Stimulated activated memory B cell treated with anti-CD40 and anti-IgM and Interleukin-4, amounts not matched to agents 10 μg/mL and 1 μg/mL and 100 μg/mL, for 72 hours (primary cell): ENCODE results near the gene MED13.
"Not testable (repeated sequence)": the region's sequence is repeated elsewhere in the genome, so short reads cannot be mapped to it uniquely, and the experiment has no call there.

Experiments used
- ATAC-seq: fragments of 150-1000 bp; cut with Tn5 transposase; 2 replicates; pipeline ENCODE4 v1.10.0; 2021
- H3K27ac Mint-ChIP-seq: one replicate; pipeline ENCODE4 v1.8.0; 2022; ENCODE audit warnings: mild to moderate bottlenecking, mixed read lengths
- H3K27me3 Mint-ChIP-seq: one replicate; pipeline ENCODE4 v1.8.0; 2022; ENCODE audit warnings: mixed read lengths
- H3K36me3 Mint-ChIP-seq: one replicate; pipeline ENCODE4 v1.8.0; 2022; ENCODE audit warnings: mixed read lengths
- H3K4me1 Mint-ChIP-seq: one replicate; pipeline ENCODE4 v1.8.0; 2022; ENCODE audit warnings: mixed read lengths
- H3K4me3 Mint-ChIP-seq: one replicate; pipeline ENCODE4 v1.8.0; 2022; ENCODE audit warnings: mild to moderate bottlenecking, moderate library complexity, mixed read lengths
- H3K9me3 Mint-ChIP-seq: one replicate; pipeline ENCODE4 v1.8.0; 2022; ENCODE audit warnings: mixed read lengths

MED13 gene

GRCh38 chr17:61967729-61968128, 97.3 kb downstream of the MED13 start:
- peaks cover 13% of the 10 kb centered on the region for H3K36me3 Mint-ChIP-seq
- H3K27ac Mint-ChIP-seq: no peak overlapping the region
- H3K4me1 Mint-ChIP-seq: no peaks in the 10 kb centered on the region
- ATAC-seq: no peak
- no peak overlapping the region for H3K4me3 Mint-ChIP-seq
- H3K27me3 Mint-ChIP-seq: no peaks in the 10 kb centered on the region
- H3K9me3 Mint-ChIP-seq: no peaks in the 10 kb centered on the region

DNA sequence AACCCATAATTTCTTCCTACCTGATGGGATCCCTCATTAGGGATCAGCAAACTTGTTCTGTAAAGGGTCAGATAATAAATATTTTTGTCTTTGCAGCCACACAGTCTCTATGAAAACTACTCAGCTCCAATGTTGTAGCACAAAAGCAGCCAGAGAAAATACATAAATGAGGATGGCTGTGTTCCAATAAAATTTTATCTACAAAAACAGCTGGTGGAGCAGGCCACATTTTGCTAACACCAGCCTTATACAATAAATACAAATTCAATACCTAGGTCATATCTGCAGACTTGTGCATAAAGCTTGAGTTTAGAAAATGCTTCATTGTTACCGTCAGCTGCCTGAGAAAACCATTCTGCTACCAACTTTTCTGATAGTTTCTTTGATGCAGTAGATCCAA, 98.9 kb downstream of the MED13 start:
- no peaks in the 10 kb centered on the region for H3K4me1 Mint-ChIP-seq
- H3K4me3 Mint-ChIP-seq: no peak overlapping the region
- H3K27me3 Mint-ChIP-seq: no peaks in the 10 kb centered on the region
- no peak overlapping the region for H3K27ac Mint-ChIP-seq
- no peaks in the 10 kb centered on the region for H3K9me3 Mint-ChIP-seq
- peaks cover 17% of the 10 kb centered on the region for H3K36me3 Mint-ChIP-seq
- ATAC-seq: no peak

DNA sequence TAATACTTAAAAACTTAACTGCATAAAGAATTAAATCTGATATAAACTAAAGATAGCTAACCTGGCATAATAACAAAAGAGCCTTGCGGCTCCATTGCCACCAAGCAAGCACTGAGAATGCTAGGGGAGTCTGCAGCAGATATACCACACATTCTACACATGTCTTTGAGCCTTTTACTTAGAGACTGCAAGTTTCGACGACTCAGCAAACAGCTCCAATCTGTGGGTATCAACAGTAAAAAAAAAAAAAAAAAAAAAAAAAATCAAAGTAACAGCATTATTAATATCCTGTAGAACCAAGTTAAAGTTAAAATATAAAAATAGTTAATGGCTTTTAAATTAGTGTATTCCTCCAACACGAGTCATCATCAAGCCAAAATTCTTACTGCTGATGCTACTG, 109.5 kb downstream of the MED13 start:
- H3K36me3 Mint-ChIP-seq: peaks cover 29% of the 10 kb centered on the region
- no peak overlapping the region for H3K4me3 Mint-ChIP-seq
- H3K4me1 Mint-ChIP-seq: no peaks in the 10 kb centered on the region
- H3K27me3 Mint-ChIP-seq: no peaks in the 10 kb centered on the region
- no peaks in the 10 kb centered on the region for H3K9me3 Mint-ChIP-seq
- no peak overlapping the region for H3K27ac Mint-ChIP-seq
- ATAC-seq: no peak

DNA sequence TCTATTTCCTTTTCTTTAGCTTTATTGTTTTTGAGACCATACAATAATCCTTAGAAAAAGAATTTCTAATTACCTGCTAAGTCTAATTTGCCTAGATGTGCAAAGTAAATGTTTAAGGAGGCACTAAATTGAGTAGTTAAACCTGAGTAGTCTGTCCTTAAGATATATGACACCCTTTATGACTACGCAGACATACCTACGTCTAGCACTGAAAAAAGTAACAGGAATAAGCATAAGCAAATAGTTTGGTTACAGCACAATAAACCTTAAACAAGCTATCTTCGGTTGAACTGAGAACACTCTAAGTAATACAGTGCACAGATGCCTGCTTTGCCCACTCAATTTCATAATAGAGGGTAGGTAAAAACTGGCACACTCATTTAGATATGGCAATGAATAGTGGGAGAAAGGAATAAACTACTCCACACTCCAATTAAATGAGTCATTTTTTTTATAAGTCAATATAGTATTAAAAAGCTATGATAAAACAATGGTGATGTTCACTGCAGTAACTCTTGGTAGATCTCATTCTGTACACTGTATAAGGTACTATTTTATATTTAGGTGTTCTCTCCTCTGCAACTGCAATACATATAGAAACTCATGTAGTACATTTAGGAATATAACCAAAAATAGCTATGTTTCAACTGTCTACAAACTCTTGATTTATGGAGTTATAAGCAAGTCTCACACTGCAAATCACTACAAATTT, 117.6 kb downstream of the MED13 start:
- H3K36me3 Mint-ChIP-seq: peaks cover 21% of the 10 kb centered on the region
- ATAC-seq: no peak
- H3K4me1 Mint-ChIP-seq: no peaks in the 10 kb centered on the region
- no peak overlapping the region for H3K27ac Mint-ChIP-seq
- no peaks in the 10 kb centered on the region for H3K27me3 Mint-ChIP-seq
- H3K9me3 Mint-ChIP-seq: no peaks in the 10 kb centered on the region
- no peak overlapping the region for H3K4me3 Mint-ChIP-seq

DNA sequence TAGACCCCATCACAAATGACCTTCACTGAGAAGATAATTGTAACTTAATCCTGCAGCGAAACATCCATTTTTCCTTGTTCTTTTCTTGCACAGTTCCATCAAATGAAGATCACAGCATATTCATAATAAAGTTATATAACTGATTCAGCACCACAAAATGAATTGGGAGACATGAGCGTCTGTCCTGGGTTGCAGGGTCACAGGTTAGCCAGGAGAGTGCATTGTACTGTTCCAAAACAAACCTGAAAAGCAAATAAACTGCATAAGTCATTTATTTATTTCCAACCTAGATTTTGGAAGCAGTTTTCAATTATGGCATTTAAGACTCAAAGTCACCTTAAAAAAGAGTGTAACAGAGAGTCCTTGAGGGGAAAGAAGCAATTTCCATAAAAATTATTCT, 118.7 kb downstream of the MED13 start:
- no peak for ATAC-seq
- H3K9me3 Mint-ChIP-seq: no peaks in the 10 kb centered on the region
- H3K36me3 Mint-ChIP-seq: peaks cover 14% of the 10 kb centered on the region
- no peak overlapping the region for H3K27ac Mint-ChIP-seq
- H3K27me3 Mint-ChIP-seq: no peaks in the 10 kb centered on the region
- no peaks in the 10 kb centered on the region for H3K4me1 Mint-ChIP-seq
- no peak overlapping the region for H3K4me3 Mint-ChIP-seq

DNA sequence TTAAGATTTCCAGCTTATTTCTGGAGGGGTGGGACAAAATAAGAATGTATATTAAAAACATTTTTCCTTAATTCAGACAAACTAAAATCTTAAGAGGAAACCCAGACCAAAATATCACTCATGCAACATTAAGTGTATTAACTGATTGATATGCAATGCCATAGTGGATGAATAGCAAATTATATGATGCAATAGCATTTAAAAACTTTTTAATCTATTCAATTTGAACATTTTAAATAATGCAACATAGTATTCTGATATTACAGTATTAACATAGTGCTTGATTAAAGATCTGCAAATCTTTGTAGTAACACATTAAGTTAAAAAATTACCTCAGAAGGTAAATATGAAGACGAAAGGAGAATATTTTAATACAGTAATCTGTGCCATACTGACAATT, 122.0 kb downstream of the MED13 start:
- no peaks in the 10 kb centered on the region for H3K27me3 Mint-ChIP-seq
- no peak overlapping the region for H3K4me3 Mint-ChIP-seq
- H3K36me3 Mint-ChIP-seq: peaks cover 14% of the 10 kb centered on the region
- ATAC-seq: no peak
- no peaks in the 10 kb centered on the region for H3K9me3 Mint-ChIP-seq
- no peak overlapping the region for H3K27ac Mint-ChIP-seq
- H3K4me1 Mint-ChIP-seq: no peaks in the 10 kb centered on the region

DNA sequence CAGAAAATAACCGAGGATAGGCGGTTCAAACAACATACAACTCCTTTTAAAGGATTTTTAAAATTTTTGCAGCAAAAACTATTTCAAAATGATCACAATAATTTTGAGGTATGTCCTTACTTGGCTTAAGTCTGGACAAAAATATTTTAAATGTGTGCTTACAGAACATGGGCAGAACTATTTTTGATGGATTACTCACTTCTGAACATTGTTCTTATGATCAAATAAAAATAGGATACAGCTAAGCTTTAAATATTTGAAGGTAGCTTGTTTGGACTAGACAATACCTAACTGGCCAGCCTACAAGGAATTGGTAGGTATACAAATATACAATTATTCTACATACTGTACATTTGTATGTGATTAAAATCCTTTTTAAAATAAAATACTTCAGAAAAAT, 123.0 kb downstream of the MED13 start:
- no peak for ATAC-seq
- Mint-ChIP-seq H3K27me3 (no peaks in the 10 kb centered on the region), H3K4me1 (no peaks in the 10 kb centered on the region), H3K36me3 (peaks cover 14% of the 10 kb centered on the region), H3K4me3 (no peak overlapping the region), H3K9me3 (no peaks in the 10 kb centered on the region), H3K27ac (no peak overlapping the region)

GRCh38 chr17:61928101-61928436, 137.0 kb downstream of the MED13 start:
- Mint-ChIP-seq H3K36me3 (peaks cover 11% of the 10 kb centered on the region), H3K4me1 (peaks cover 21% of the 10 kb centered on the region), H3K27me3 (no peaks in the 10 kb centered on the region), H3K9me3 (no peaks in the 10 kb centered on the region), H3K4me3 (peak overlapping the region; percentile 93), H3K27ac (peak overlapping the region; percentile 96)
- no peak for ATAC-seq

DNA sequence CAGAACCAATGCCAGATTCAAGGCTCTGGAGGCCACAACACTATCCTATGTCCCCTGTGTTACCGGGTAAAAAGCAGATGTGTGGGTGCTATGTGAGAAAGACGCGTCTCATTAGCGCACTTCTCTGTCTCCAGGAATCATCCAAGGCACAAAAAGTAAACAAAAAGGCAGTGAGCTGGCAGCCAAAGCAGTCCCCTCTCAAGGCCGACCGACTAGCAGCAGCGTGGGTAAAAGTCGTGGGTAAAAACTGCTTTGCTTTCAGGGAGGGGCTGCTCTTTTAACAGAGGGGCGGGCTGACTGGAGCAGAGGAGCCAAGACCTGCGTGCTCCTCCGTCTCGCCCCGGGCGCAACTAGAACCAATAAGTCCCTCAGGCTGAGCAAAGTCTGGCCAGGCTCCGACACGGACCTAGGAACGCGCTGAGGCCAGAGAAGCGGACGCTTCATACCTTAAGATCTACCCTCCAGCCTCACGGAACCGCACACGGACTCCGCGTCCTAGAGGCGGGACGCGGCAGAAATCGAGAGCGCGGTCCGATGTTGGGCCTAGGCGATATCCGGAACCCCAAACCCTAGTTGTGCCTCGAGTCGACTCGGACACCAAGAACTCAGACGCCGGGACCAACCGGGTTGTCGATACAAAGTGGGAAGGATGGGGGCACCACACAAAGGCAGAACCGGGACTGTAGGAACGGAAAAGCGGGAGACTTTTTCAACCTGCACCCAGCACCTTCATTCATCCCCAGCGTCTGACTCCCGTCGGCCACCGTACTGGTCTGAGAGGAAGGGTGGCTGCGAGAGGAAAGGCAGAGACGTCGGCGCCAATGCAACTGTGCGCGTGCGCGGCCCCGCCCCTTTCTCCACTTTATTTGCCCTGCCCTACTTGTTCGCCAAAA, 137.6 kb downstream of the MED13 start, which contains the start of gene INTS2:
TSS of gene INTS2 (minus strand) at position 775 of the 893 bp plus-strand sequence. CDS start 1,338 bp downstream, outside the sequence.
- Mint-ChIP-seq H3K9me3 (no peaks in the 10 kb centered on the region), H3K27ac (peak within 1 kb of the TSS; percentile 96), H3K4me3 (peak within 1 kb of the TSS; percentile 93), H3K36me3 (peaks cover 11% of the 10 kb centered on the region), H3K27me3 (no peaks in the 10 kb centered on the region), H3K4me1 (peaks cover 21% of the 10 kb centered on the region)
- peak; percentile 93 for ATAC-seq

GRCh38 chr17:61926826-61927207, 138.3 kb downstream of the MED13 start:
- H3K9me3 Mint-ChIP-seq: no peaks in the 10 kb centered on the region
- peaks cover 21% of the 10 kb centered on the region for H3K4me1 Mint-ChIP-seq
- H3K36me3 Mint-ChIP-seq: peaks cover 11% of the 10 kb centered on the region
- no peak for ATAC-seq
- H3K4me3 Mint-ChIP-seq: peak overlapping the region; percentile 93
- H3K27ac Mint-ChIP-seq: peak overlapping the region; percentile 96
- no peaks in the 10 kb centered on the region for H3K27me3 Mint-ChIP-seq

DNA sequence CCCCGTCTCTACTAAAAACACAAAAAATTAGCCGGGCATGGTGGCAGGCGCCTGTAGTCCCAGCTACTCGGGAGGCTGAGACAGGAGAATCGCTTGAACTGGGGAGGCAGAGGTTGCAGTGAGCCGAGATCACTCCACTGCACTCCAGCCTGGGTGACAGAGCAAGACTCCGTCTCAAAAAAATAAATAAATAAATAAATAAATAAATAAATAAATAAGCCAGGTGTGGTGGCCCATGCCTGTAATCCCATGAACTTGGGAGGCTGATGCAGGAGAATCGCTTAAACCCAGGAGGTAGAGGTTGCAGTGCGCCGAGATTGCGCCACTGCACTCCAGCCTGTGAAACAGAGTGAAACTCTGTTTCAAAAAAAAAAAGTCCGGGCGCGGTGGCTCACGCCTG, 149.9 kb downstream of the MED13 start:
- peaks cover 60% of the 10 kb centered on the region for H3K36me3 Mint-ChIP-seq
- not testable (repeated sequence) for H3K27ac Mint-ChIP-seq, H3K27me3 Mint-ChIP-seq, ATAC-seq, H3K4me1 Mint-ChIP-seq, H3K9me3 Mint-ChIP-seq, H3K4me3 Mint-ChIP-seq

- Mint-ChIP-seq H3K36me3 (peaks cover 36% of the 10 kb centered on the region), H3K4me1 (peaks cover 4% of the 10 kb centered on the region), H3K27ac (no peak overlapping the region), H3K4me3 (no peak overlapping the region), H3K9me3 (no peaks in the 10 kb centered on the region), H3K27me3 (no peaks in the 10 kb centered on the region)
- ATAC-seq: no peak
Observed at GRCh38 chr17:61908292-61909037, 156.6 kb downstream of the MED13 start.

DNA sequence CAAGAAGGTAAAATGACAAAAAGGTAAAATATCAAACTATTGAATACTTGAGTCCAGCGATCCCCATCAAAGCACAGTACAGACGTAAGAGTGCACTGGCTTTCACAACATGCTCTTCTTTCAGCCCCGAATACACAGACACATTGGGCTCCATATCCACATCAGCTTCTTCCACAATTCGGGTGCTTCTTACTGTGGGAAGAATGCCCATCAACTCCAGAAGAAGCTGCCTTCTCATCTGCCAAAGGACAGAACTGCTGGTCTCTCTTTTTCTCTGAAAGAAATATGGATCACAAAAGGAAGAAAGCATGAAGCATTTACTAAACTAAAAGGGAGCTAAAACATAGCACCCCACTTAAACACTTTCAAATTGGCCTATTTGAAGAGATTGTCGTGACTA, 157.7 kb downstream of the MED13 start:
- Mint-ChIP-seq H3K4me3 (no peak overlapping the region), H3K27me3 (no peaks in the 10 kb centered on the region), H3K36me3 (peaks cover 43% of the 10 kb centered on the region), H3K4me1 (peaks cover 4% of the 10 kb centered on the region), H3K9me3 (no peaks in the 10 kb centered on the region), H3K27ac (no peak overlapping the region)
- ATAC-seq: no peak

GRCh38 chr17:61904094-61904710, 160.9 kb downstream of the MED13 start:
- H3K9me3 Mint-ChIP-seq: no peaks in the 10 kb centered on the region
- ATAC-seq: peak; percentile 75
- H3K36me3 Mint-ChIP-seq: peaks cover 42% of the 10 kb centered on the region
- peak overlapping the region; percentile 55 for H3K27ac Mint-ChIP-seq
- H3K27me3 Mint-ChIP-seq: no peaks in the 10 kb centered on the region
- H3K4me1 Mint-ChIP-seq: peaks cover 4% of the 10 kb centered on the region
- no peak overlapping the region for H3K4me3 Mint-ChIP-seq

DNA sequence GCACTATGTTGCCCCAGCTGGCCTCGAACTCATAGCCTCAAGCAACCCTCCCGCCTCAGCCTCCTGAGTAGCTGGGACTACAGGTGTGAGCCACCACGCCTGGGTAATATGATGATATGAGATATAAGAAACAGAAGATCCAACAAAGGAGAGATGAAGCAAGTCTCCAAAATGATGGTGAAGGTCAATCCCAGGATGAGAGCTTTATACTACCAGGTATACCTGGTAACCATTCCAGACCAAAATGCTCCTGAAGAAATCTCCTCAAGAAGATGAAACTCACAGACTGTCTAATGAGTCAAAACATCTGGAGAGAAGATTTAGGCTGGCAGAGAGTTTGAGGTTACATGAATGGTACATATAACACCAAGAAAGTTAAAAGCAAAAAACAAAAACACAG, 161.8 kb downstream of the MED13 start:
- H3K9me3 Mint-ChIP-seq: no peaks in the 10 kb centered on the region
- peaks cover 4% of the 10 kb centered on the region for H3K4me1 Mint-ChIP-seq
- H3K36me3 Mint-ChIP-seq: peaks cover 42% of the 10 kb centered on the region
- no peak for ATAC-seq
- no peaks in the 10 kb centered on the region for H3K27me3 Mint-ChIP-seq
- no peak overlapping the region for H3K4me3 Mint-ChIP-seq
- H3K27ac Mint-ChIP-seq: peak overlapping the region; percentile 55
